ENCODE data around the gene MT1A.

- TF ChIP-seq GATA2 (IDR thresholded peaks at IDR 0.05; ENCODE audit: low read depth, low read length): no peak
- TF ChIP-seq GATA3 (IDR thresholded peaks at IDR 0.05; ENCODE audit: low read depth, low read length): no peak
These were observed 8.3 kb upstream of the MT1A start for GRCh38 chr16:56630134-56630533.
